GM12878 (cell line): ENCODE measurements around the gene CERKL. TPM values are rescaled to one million over a fixed set of nuclear protein-coding genes. Genes with fewer than 3 reads are reported as not detected.
A peak's percentile ranks its signal among the peaks of the same experiment; 100 is the strongest.

Experiments
- ATAC-seq: fragments of 200-7000 bp; cut with Tn5 transposase; 3 replicates; pipeline ENCODE4 v1.9.1; 2020; ENCODE audit warnings: mild to moderate bottlenecking, moderate library complexity
- BruUV-seq: library from RNA; stranded (reverse); fragments of 400-500 nt; replicated peaks from 2 replicates; lab custom pipeline; 2021; lab: Mats Ljungman, UMichigan
- CTCF ChIA-PET: fragments of 300-600 bp; sonication (Branson Sonifier 250); formaldehyde crosslinking; extraction: SDS; loops from one replicate; lab custom pipeline; 2021; ENCODE audit warnings: inconsistent platforms; lab: Yijun Ruan, JAX
- POLR2A ChIA-PET: fragments of 350-600 bp; formaldehyde crosslinking; extraction: SDS; loops from one replicate; lab custom pipeline; 2021; ENCODE audit warnings: inconsistent platforms; lab: Charles Lee
- RAD21 ChIA-PET: fragments of 300-600 bp; sonication (Branson Sonifier 250); formaldehyde crosslinking; loops from one replicate; lab custom pipeline; 2023; ENCODE audit warnings: antibody characterized with exemption; ENCODE audit not compliant: unreplicated experiment; lab: Charles Lee
- SMC1A ChIA-PET: fragments of 300-600 bp; sonication (Branson Sonifier 250); formaldehyde crosslinking; loops from one replicate; lab custom pipeline; 2023; ENCODE audit not compliant: unreplicated experiment, uncharacterized antibody; lab: Charles Lee
- DNase-seq: peaks from one replicate; pipeline ENCODE4 v3.0.0-alpha.2; 2011; ENCODE audit warnings: low read depth, low spot score
- FAIRE-seq: peaks from 3 replicates; lab custom pipeline; 2011; peaks lifted over from hg19 to GRCh38; lab: Jason Lieb, UNC
- H2AFZ ChIP-seq: 2 replicates; pipeline ENCODE4 v1.6.0; 2011; ENCODE audit warnings: low read depth, low read length, control low read depth; ENCODE audit not compliant: control insufficient read depth
- H3K27ac ChIP-seq: 2 replicates; pipeline ENCODE4 v1.5.1; 2011; ENCODE audit warnings: control low read depth; ENCODE audit not compliant: control insufficient read depth, insufficient read depth
- H3K27me3 ChIP-seq, 2 experiments: replicated peaks in 1 of 2; 2 replicates each; pipeline versions ENCODE4 v1.6.0 to v1.6.1; 2011; ENCODE audit warnings: low read length in 1 of 2; ENCODE audit not compliant: control insufficient read depth in 2 of 2, insufficient read depth in 2 of 2
- H3K36me3 ChIP-seq, 2 experiments: 2 replicates each; pipeline ENCODE4 v1.5.1; 2011; ENCODE audit warnings: low read length in 1 of 2; ENCODE audit not compliant: control insufficient read depth in 2 of 2, insufficient read depth in 2 of 2
- H3K4me1 ChIP-seq: 2 replicates; pipeline ENCODE4 v1.6.1; 2011; ENCODE audit warnings: mild to moderate bottlenecking, low read length, moderate library complexity, mixed read lengths; ENCODE audit not compliant: control insufficient read depth, insufficient read depth
- H3K4me2 ChIP-seq: 2 replicates; pipeline ENCODE4 v1.6.0; 2011; ENCODE audit warnings: control low read depth; ENCODE audit not compliant: control insufficient read depth, insufficient read depth
- H3K4me3 ChIP-seq: fragments of 200-600 bp; sonication (generic); 2 replicates; pipeline ENCODE4 v1.5.1; 2016
- H3K79me2 ChIP-seq: 2 replicates; pipeline ENCODE4 v1.6.0; 2011; ENCODE audit warnings: low read length; ENCODE audit not compliant: control insufficient read depth, insufficient read depth
- H3K9ac ChIP-seq: 2 replicates; pipeline ENCODE4 v1.8.0; 2011; ENCODE audit warnings: low read length, control low read depth, mixed read lengths; ENCODE audit not compliant: control insufficient read depth, insufficient read depth
- H3K9me3 ChIP-seq: replicated peaks from 3 replicates; pipeline ENCODE4 v1.5.1; 2011; ENCODE audit warnings: mild to moderate bottlenecking, low read length; ENCODE audit not compliant: control insufficient read depth, insufficient read depth
- H4K20me1 ChIP-seq: 2 replicates; pipeline ENCODE4 v1.6.0; 2011; ENCODE audit not compliant: control insufficient read depth, insufficient read depth
- BRCA1 ChIP-seq: IDR thresholded peaks from 2 replicates; pipeline ENCODE4 v1.6.1; 2011; ENCODE audit warnings: low read depth, low read length, improper control_type of control experiment
- KAT2A ChIP-seq: conservative IDR thresholded peaks from 2 replicates; pipeline ENCODE4 v1.6.1; 2011; ENCODE audit warnings: low read depth, low read length; ENCODE audit not compliant: control insufficient read depth
- POLR2A ChIP-seq: IDR thresholded peaks from 2 replicates; pipeline ENCODE4 v1.6.1; 2011; ENCODE audit warnings: low read depth, mild to moderate bottlenecking, low read length
- RUNX3 ChIP-seq: IDR thresholded peaks from 2 replicates; pipeline ENCODE4 v1.6.1; 2012; ENCODE audit warnings: low read length, inconsistent platforms
- ZNF207 ChIP-seq: fragments of 450-650 bp; IDR thresholded peaks from 2 replicates; pipeline ENCODE4 v1.6.1; 2014; ENCODE audit warnings: antibody characterized with exemption, mild to moderate bottlenecking, borderline replicate concordance
- WGBS: methylation state at CpG from one replicate; pipeline ENCODE4 v1.1.6; 2016; ENCODE audit warnings: low lambda C conversion rate; ENCODE audit not compliant: insufficient replicate concordance, insufficient coverage; ENCODE audit errors: missing lambda C conversion rate; 5-methylcytosine and 5-hydroxymethylcytosine counted together
- in situ Hi-C: fragments of 300-500 bp; cut with MboI; formaldehyde crosslinking; loops from 9 replicates; pipeline ENCODE4 v1.14.3; 2018; ENCODE audit warnings: mixed read lengths
- intact Hi-C: fragments of 100-400 bp; cut with micrococcal nuclease; formaldehyde crosslinking; loops from one replicate; pipeline ENCODE4 v1.14.2; 2022; ENCODE audit not compliant: unreplicated experiment
- polyA plus RNA-seq, 11 experiments: library from polyadenylated mRNA; depleted of rRNA in 4 of 11; unstranded in 6 of 11; stranded (reverse) in 5 of 11; fragments of >200 nt; fragmentation: Nextera tagmentation in 4 of 11; fragmentation: Illumina TruSeq in 1 of 11; extraction: Ambion mirVana in 4 of 11; extraction: Trizol in 1 of 11; gene quantifications; 1 replicate in 1 of 11; 2 replicates in 10 of 11; pipeline versions ENCODE4 v1.2.1 to v1.2.3, GENCODE V29; 2011 to 2016; ENCODE audit warnings: inconsistent platforms in 2 of 11, missing spikeins in 2 of 11, low read depth in 1 of 11
- total RNA-seq, 4 experiments: library from RNA; depleted of rRNA in 3 of 4; stranded (reverse); fragments of >200 nt in 3 of 4; fragmentation: Illumina TruSeq in 1 of 4; extraction: Trizol in 1 of 4; gene quantifications; 2 replicates each; pipeline versions ENCODE4 v1.2.1 to v1.2.3, GENCODE V29; 2013 to 2021

Gene CERKL
- total and polyA plus RNA-seq, 10 of the 15 experiments (the other 5 are each of a cell fraction or from before 2014, with no cell fraction given): 0.05 to 23.0 (median 6.0) TPM; not detected in 2

- H3K27ac ChIP-seq: no peak overlapping the region
- POLR2A ChIA-PET: no interaction called here
- intact Hi-C loops (no loop called here), in situ Hi-C loops (no loop called here)
- no TSS peak for BruUV-seq
- H3K4me1 ChIP-seq: no peaks in the 10 kb centered on the region
- SMC1A ChIA-PET: no interaction called here
- H3K9ac ChIP-seq: no peak overlapping the region
- WGBS: 91% methylated on average over 2 of the region's 2 CpGs
- no peaks in the 10 kb centered on the region for H3K9me3 ChIP-seq
- ATAC-seq: no peak
- peaks cover 0 to 6% of the 10 kb centered on the region in 2 experiments; a peak in 2 of 4 replicates for H3K36me3 ChIP-seq
- H3K27me3 ChIP-seq: no peaks in the 10 kb centered on the region
- no peak overlapping the region for H2AFZ ChIP-seq
- CTCF ChIA-PET: no interaction called here
- RAD21 ChIA-PET: no interaction called here
- no peaks in the 10 kb centered on the region for H4K20me1 ChIP-seq
- TF ChIP-seq ZNF207 (no peak), RUNX3 (no peak), BRCA1 (no peak)
- no peaks in the 10 kb centered on the region for H3K79me2 ChIP-seq
- no peak overlapping the region for H3K4me3 ChIP-seq
- no peak for DNase-seq
- no peak for FAIRE-seq
- no peak overlapping the region for H3K4me2 ChIP-seq
Observed at GRCh38 chr2:181542170-181542569, 114.7 kb downstream of the CERKL start.

GRCh38 chr2:181540421-181540820 is 116.5 kb downstream of the CERKL start:
- Histone ChIP-seq H3K9ac (no peak overlapping the region), H4K20me1 (no peaks in the 10 kb centered on the region), H3K4me3 (no peak overlapping the region), H3K9me3 (no peaks in the 10 kb centered on the region), H3K79me2 (no peaks in the 10 kb centered on the region), H3K27me3 (no peaks in the 10 kb centered on the region), H3K36me3 (peaks cover 0 to 12% of the 10 kb centered on the region in 2 experiments; a peak in 3 of 4 replicates), H3K27ac (no peak overlapping the region), H2AFZ (no peak overlapping the region), H3K4me2 (no peak overlapping the region), H3K4me1 (no peaks in the 10 kb centered on the region)
- ChIA-PET POLR2A (no interaction called here), CTCF (no interaction called here), RAD21 (no interaction called here), SMC1A (no interaction called here)
- BruUV-seq: no TSS peak
- WGBS: 81% methylated on average over 4 of the region's 4 CpGs
- intact Hi-C loops: no loop called here
- peak; percentile 23; the same call in 1 of the 2 replicates for TF ChIP-seq POLR2A
- TF ChIP-seq KAT2A: no peak
- in situ Hi-C loops: no loop called here
- no peak for DNase-seq
- ATAC-seq: no peak
- no peak for FAIRE-seq
